ENCODE results near the gene KCNK3. TPM values are rescaled to one million over a fixed set of nuclear protein-coding genes. Genes with fewer than 3 reads are reported as not detected.

KCNK3 gene
- total and polyA plus RNA-seq, 2 donors (not counting 3 experiments of a cell fraction or from before 2014, with no cell fraction given), result not detected

DNA sequence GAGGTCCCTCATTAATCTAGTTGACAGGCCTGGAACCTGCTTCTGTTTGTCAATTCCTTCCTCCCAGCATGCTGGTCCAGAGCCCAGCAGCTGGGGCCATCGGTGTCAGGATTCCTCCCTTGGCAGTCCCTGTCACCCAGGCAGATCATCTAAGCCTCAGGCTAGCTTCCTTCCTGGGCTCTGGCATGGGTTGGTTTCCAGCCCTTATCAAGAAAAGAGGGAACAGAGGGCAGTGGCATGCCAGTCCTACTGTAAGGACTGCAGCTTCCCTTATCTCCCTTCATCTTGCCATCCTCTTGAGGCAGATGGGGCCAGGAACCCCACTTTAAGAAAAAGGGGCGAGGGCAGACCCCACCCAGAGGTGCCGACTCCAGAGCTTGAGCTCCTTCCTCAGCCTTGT lies 10.9 kb upstream of the KCNK3 start:
- dilution Hi-C loops (cut with MboI; ENCODE audit: extremely low pct_ligation_motif_present, low sequenced_read_pairs), result no loop called here
- FAIRE-seq, result no peak

More for the DNA sequence above, 10.9 kb upstream of the KCNK3 start:
- intact Hi-C loops (cut with micrococcal nuclease), result no loop called here
- no peaks in the 10 kb centered on the region for H4K20me1 ChIP-seq (replicated peaks; ENCODE audit: control insufficient read depth, extremely low read depth, insufficient read depth, low read length)
- no peaks in the 10 kb centered on the region for H3K9me3 ChIP-seq (replicated peaks; ENCODE audit: control insufficient read depth, insufficient read depth, low read length)
- H3K4me3 ChIP-seq (replicated peaks in 1 of 3; ENCODE audit: insufficient read depth in 1 of 3, low read depth in 1 of 3, low read length in 3 of 3), result no peak overlapping the region
- ChIA-PET CTCF (interaction anchor here (1.2 kb wide), 1 partner anchor 241 kb away, joined by 3 read pairs; no protein-coding TSS in a partner anchor), POLR2A (no interaction called here)
- no TSS peak for BruUV-seq (replicated peaks)
- H2AFZ ChIP-seq (ENCODE audit: low read depth, low read length), result no peak overlapping the region
- DNase-seq (ENCODE audit: low read depth, low spot score), result no peak
- no peak overlapping the region for H3K9ac ChIP-seq (replicated peaks; ENCODE audit: extremely low read depth, insufficient read depth, low read length)
- no peaks in the 10 kb centered on the region for H3K4me1 ChIP-seq (ENCODE audit: control insufficient read depth, extremely low read depth, insufficient read depth, low read length)
- TF ChIP-seq EZH2 (IDR thresholded peaks at IDR 0.05; ENCODE audit: borderline replicate concordance, low read depth, low read length, severe bottlenecking), result no peak
- no peak for TF ChIP-seq FOS (IDR thresholded peaks at IDR 0.05; ENCODE audit: borderline replicate concordance, insufficient read depth, low read length)
- no peak for TF ChIP-seq MYC (IDR thresholded peaks at IDR 0.05; ENCODE audit: low read depth, low read length)
- no peak for TF ChIP-seq GATA2 (IDR thresholded peaks at IDR 0.05; ENCODE audit: insufficient read depth, insufficient read length, low read depth, low read length)
- no peak for TF ChIP-seq CTCF (IDR thresholded peaks at IDR 0.05; ENCODE audit: extremely low read depth in 1 of 2, insufficient read depth in 1 of 2, low read depth in 1 of 2, low read length in 2 of 2)
- no peak for TF ChIP-seq MAX (IDR thresholded peaks at IDR 0.05; ENCODE audit: insufficient read depth, insufficient read length)
- TF ChIP-seq POLR2A (IDR thresholded peaks at IDR 0.05; ENCODE audit: low read depth, low read length), result no peak
- no peak for TF ChIP-seq JUN (IDR thresholded peaks at IDR 0.05; ENCODE audit: borderline replicate concordance, insufficient read depth, insufficient read length, low read depth)
- no peak for TF ChIP-seq POLR2AphosphoS5 (IDR thresholded peaks at IDR 0.05; ENCODE audit: insufficient read depth, low read depth, low read length)
- no peaks in the 10 kb centered on the region for H3K79me2 ChIP-seq (ENCODE audit: control insufficient read depth, insufficient read depth, low read length)
- H3K27ac ChIP-seq (ENCODE audit: insufficient read depth, low read depth, low read length), result no peak overlapping the region
- H3K4me2 ChIP-seq (ENCODE audit: insufficient read depth, low read length), result no peak overlapping the region
- no peaks in the 10 kb centered on the region for H3K36me3 ChIP-seq (ENCODE audit: control insufficient read depth in 2 of 2, extremely low read depth in 1 of 2, insufficient read depth in 2 of 2, low read length in 2 of 2)
- peaks cover 9 to 19% of the 10 kb centered on the region in 2 experiments for H3K27me3 ChIP-seq (ENCODE audit: control insufficient read depth in 2 of 2, insufficient read depth in 2 of 2, low read length in 2 of 2)
- H3K9me1 ChIP-seq (replicated peaks; ENCODE audit: control insufficient read depth, extremely low read depth, insufficient read depth, low read length), result no peaks in the 10 kb centered on the region

All from endothelial cell of umbilical vein (primary cell).